Trophoblast cell (in vitro differentiated cells and primary cell): ENCODE data around the gene BHMT2.

Experiments used
- DNase-seq, 2 donors: peaks; one replicate each; pipeline ENCODE4 v3.0.0-alpha.2; 2016
- H2AFZ ChIP-seq: 2 replicates; pipeline ENCODE4 v1.6.1; 2013; ENCODE audit warnings: low read length, moderate library complexity, mild to moderate bottlenecking; ENCODE audit not compliant: insufficient read depth, poor library complexity
- H2AK5ac ChIP-seq: 2 replicates; pipeline ENCODE4 v1.6.1; 2013; ENCODE audit warnings: mild to moderate bottlenecking, low read length
- H2BK120ac ChIP-seq: 2 replicates; pipeline ENCODE4 v1.6.1; 2013; ENCODE audit warnings: low read length, mild to moderate bottlenecking, moderate library complexity; ENCODE audit not compliant: insufficient read depth, poor library complexity
- H2BK12ac ChIP-seq: 2 replicates; pipeline ENCODE4 v1.6.1; 2013; ENCODE audit warnings: mild to moderate bottlenecking, low read length, moderate library complexity
- H2BK5ac ChIP-seq: 2 replicates; pipeline ENCODE4 v1.6.1; 2013; ENCODE audit warnings: low read length, low read depth, moderate library complexity, mild to moderate bottlenecking; ENCODE audit not compliant: poor library complexity
- H3K14ac ChIP-seq: 2 replicates; pipeline ENCODE4 v1.6.1; 2013; ENCODE audit warnings: mild to moderate bottlenecking, low read length
- H3K18ac ChIP-seq: 2 replicates; pipeline ENCODE4 v1.6.1; 2013; ENCODE audit warnings: mild to moderate bottlenecking, low read length
- H3K23ac ChIP-seq: 2 replicates; pipeline ENCODE4 v1.6.1; 2013; ENCODE audit warnings: low read length
- H3K27ac ChIP-seq: 2 replicates; pipeline ENCODE4 v1.5.1; 2013; ENCODE audit warnings: low read depth, mild to moderate bottlenecking, inconsistent platforms, low read length, moderate library complexity
- H3K27me3 ChIP-seq: 2 replicates; pipeline ENCODE4 v1.6.1; 2013; ENCODE audit warnings: inconsistent platforms, mild to moderate bottlenecking, low read length, moderate library complexity; ENCODE audit not compliant: insufficient read depth
- H3K36me3 ChIP-seq, 2 experiments: 1 replicate in 1 of 2; 2 replicates in 1 of 2; pipeline ENCODE4 v1.6.1; 2013; ENCODE audit warnings: low read length in 2 of 2, mild to moderate bottlenecking in 2 of 2, moderate library complexity in 1 of 2; ENCODE audit not compliant: insufficient read depth in 2 of 2, control insufficient read depth in 1 of 2
- H3K4ac ChIP-seq: 2 replicates; pipeline ENCODE4 v1.6.1; 2013; ENCODE audit warnings: low read depth, mild to moderate bottlenecking, low read length, moderate library complexity
- H3K4me1 ChIP-seq, 2 experiments: 1 replicate in 1 of 2; 2 replicates in 1 of 2; pipeline ENCODE4 v1.6.1; 2013; ENCODE audit warnings: low read length in 2 of 2, mild to moderate bottlenecking in 2 of 2, moderate library complexity in 1 of 2; ENCODE audit not compliant: insufficient read depth in 2 of 2, control insufficient read depth in 1 of 2
- H3K4me2 ChIP-seq: 2 replicates; pipeline ENCODE4 v1.6.1; 2013; ENCODE audit warnings: inconsistent platforms, mild to moderate bottlenecking, low read length, moderate library complexity
- H3K4me3 ChIP-seq: 2 replicates; pipeline ENCODE4 v1.5.1; 2013; ENCODE audit warnings: mild to moderate bottlenecking, low read depth, low read length, inconsistent platforms
- H3K79me1 ChIP-seq: one replicate; pipeline ENCODE4 v1.6.1; 2013; ENCODE audit warnings: low read length
- H3K79me2 ChIP-seq: 2 replicates; pipeline ENCODE4 v1.6.1; 2013; ENCODE audit warnings: low read length, mild to moderate bottlenecking; ENCODE audit not compliant: control insufficient read depth, insufficient read depth, poor library complexity
- H3K9ac ChIP-seq: 2 replicates; pipeline ENCODE4 v1.6.1; 2013; ENCODE audit warnings: mild to moderate bottlenecking, low read length
- H3K9me3 ChIP-seq: 2 replicates; pipeline ENCODE4 v1.6.1; 2013; ENCODE audit warnings: low read depth, mild to moderate bottlenecking, control low read depth, inconsistent platforms, low read length; ENCODE audit not compliant: insufficient read depth
- H4K12ac ChIP-seq: 2 replicates; pipeline ENCODE4 v1.6.1; 2013; ENCODE audit warnings: low read depth, mild to moderate bottlenecking, low read length, moderate library complexity
- H4K8ac ChIP-seq: 2 replicates; pipeline ENCODE4 v1.6.1; 2013; ENCODE audit warnings: low read depth, mild to moderate bottlenecking, low read length, moderate library complexity
- H4K91ac ChIP-seq: one replicate; pipeline ENCODE4 v1.6.1; 2013; ENCODE audit warnings: low read depth, mild to moderate bottlenecking, low read length, moderate library complexity
- WGBS: extraction: QIAGEN DNeasy Blood & Tissue Kit; methylation state at CpG from one replicate; pipeline ENCODE4 v1.1.7; 2013; ENCODE audit warnings: missing lambda C conversion rate; ENCODE audit not compliant: insufficient read length, insufficient coverage; ENCODE audit errors: extremely low coverage; 5-methylcytosine and 5-hydroxymethylcytosine counted together

BHMT2 gene

GRCh38 chr5:79088507-79088906, 18.9 kb downstream of the BHMT2 start:
- H3K79me2 ChIP-seq = no peaks in the 10 kb centered on the region
- H3K4me2 ChIP-seq = no peak overlapping the region
- WGBS = no CpG with 5 or more reads among the region's 4 CpGs
- peaks cover 4% of the 10 kb centered on the region in 2 experiments for H3K4me1 ChIP-seq
- H2AK5ac ChIP-seq = no peak overlapping the region
- H3K9me3 ChIP-seq = no peaks in the 10 kb centered on the region
- H3K36me3 ChIP-seq = no peaks in the 10 kb centered on the region
- no peak overlapping the region for H2BK12ac ChIP-seq
- no peak overlapping the region for H4K8ac ChIP-seq
- H2AFZ ChIP-seq = no peak overlapping the region
- H3K27ac ChIP-seq = no peak overlapping the region
- H3K4me3 ChIP-seq = no peak overlapping the region
- H3K14ac ChIP-seq = no peak overlapping the region
- no peak overlapping the region for H2BK120ac ChIP-seq
- H4K91ac ChIP-seq = no peak overlapping the region
- H2BK5ac ChIP-seq = no peak overlapping the region
- H3K27me3 ChIP-seq = no peaks in the 10 kb centered on the region
- DNase-seq = no peak
- H4K12ac ChIP-seq = no peak overlapping the region
- no peak overlapping the region for H3K18ac ChIP-seq
- no peak overlapping the region for H3K4ac ChIP-seq
- no peaks in the 10 kb centered on the region for H3K79me1 ChIP-seq
- H3K9ac ChIP-seq = no peak overlapping the region
- no peak overlapping the region for H3K23ac ChIP-seq

DNA sequence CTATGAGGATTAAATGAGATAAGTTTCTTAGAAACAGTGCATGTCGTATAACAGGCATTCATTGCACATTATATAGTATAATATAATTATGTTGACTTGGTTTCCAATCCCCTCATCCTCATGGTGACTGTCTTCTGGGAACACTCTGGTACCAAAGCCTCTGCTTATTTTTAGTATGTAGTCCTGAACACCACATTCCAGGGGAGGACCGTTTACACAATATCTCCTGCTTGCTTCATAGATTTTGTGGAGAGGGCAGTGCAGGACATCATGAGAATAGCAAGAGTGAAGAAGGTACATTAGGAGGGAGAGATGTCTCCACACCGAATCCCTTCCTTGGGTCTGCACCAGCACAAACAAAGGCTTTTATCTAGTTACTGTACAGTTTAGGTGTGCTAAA, 21.5 kb downstream of the BHMT2 start:
- H3K4ac ChIP-seq = no peak overlapping the region
- H4K8ac ChIP-seq = no peak overlapping the region
- no peak overlapping the region for H3K4me2 ChIP-seq
- H2AK5ac ChIP-seq = no peak overlapping the region
- H4K91ac ChIP-seq = no peak overlapping the region
- H3K36me3 ChIP-seq = no peaks in the 10 kb centered on the region
- no peak overlapping the region for H2BK12ac ChIP-seq
- no peak overlapping the region for H3K27ac ChIP-seq
- no peak overlapping the region for H4K12ac ChIP-seq
- peaks cover 2% of the 10 kb centered on the region in 2 experiments for H3K4me1 ChIP-seq
- no peaks in the 10 kb centered on the region for H3K79me2 ChIP-seq
- H3K9me3 ChIP-seq = no peaks in the 10 kb centered on the region
- H3K27me3 ChIP-seq = no peaks in the 10 kb centered on the region
- DNase-seq = no peak
- H2AFZ ChIP-seq = no peak overlapping the region
- H2BK5ac ChIP-seq = no peak overlapping the region
- H3K9ac ChIP-seq = no peak overlapping the region
- H2BK120ac ChIP-seq = no peak overlapping the region
- no peak overlapping the region for H3K4me3 ChIP-seq
- H3K79me1 ChIP-seq = no peaks in the 10 kb centered on the region
- no peak overlapping the region for H3K18ac ChIP-seq
- H3K23ac ChIP-seq = no peak overlapping the region
- WGBS = no CpG with 5 or more reads among the region's 3 CpGs
- H3K14ac ChIP-seq = no peak overlapping the region

GRCh38 chr5:79093762-79094161, 24.2 kb downstream of the BHMT2 start:
- DNase-seq = no peak
- H2AK5ac ChIP-seq = no peak overlapping the region
- no peak overlapping the region for H2BK120ac ChIP-seq
- no peak overlapping the region for H2BK5ac ChIP-seq
- H3K23ac ChIP-seq = no peak overlapping the region
- no peak overlapping the region for H3K18ac ChIP-seq
- no peak overlapping the region for H3K4me2 ChIP-seq
- 100% methylated on average over 1 of the region's 3 CpGs for WGBS
- H4K12ac ChIP-seq = no peak overlapping the region
- H2BK12ac ChIP-seq = no peak overlapping the region
- H3K36me3 ChIP-seq = no peaks in the 10 kb centered on the region
- H3K9me3 ChIP-seq = no peaks in the 10 kb centered on the region
- H4K8ac ChIP-seq = no peak overlapping the region
- H4K91ac ChIP-seq = no peak overlapping the region
- H3K27me3 ChIP-seq = no peaks in the 10 kb centered on the region
- no peak overlapping the region for H3K9ac ChIP-seq
- H3K4ac ChIP-seq = no peak overlapping the region
- no peaks in the 10 kb centered on the region for H3K79me1 ChIP-seq
- no peak overlapping the region for H3K27ac ChIP-seq
- H2AFZ ChIP-seq = no peak overlapping the region
- no peak overlapping the region for H3K4me3 ChIP-seq
- no peak overlapping the region for H3K14ac ChIP-seq
- no peaks in the 10 kb centered on the region for H3K79me2 ChIP-seq
- H3K4me1 ChIP-seq = no peaks in the 10 kb centered on the region

GRCh38 chr5:79105868-79106267, 36.3 kb downstream of the BHMT2 start:
- no peak overlapping the region for H3K4me3 ChIP-seq
- no peaks in the 10 kb centered on the region for H3K27me3 ChIP-seq
- H3K9me3 ChIP-seq = no peaks in the 10 kb centered on the region
- no peaks in the 10 kb centered on the region for H3K79me1 ChIP-seq
- no peak overlapping the region for H2BK5ac ChIP-seq
- WGBS = no CpG with 5 or more reads among the region's 2 CpGs
- no peak overlapping the region for H2AK5ac ChIP-seq
- no peak overlapping the region for H3K18ac ChIP-seq
- no peak overlapping the region for H3K23ac ChIP-seq
- H2BK120ac ChIP-seq = no peak overlapping the region
- no peak overlapping the region for H4K91ac ChIP-seq
- H3K14ac ChIP-seq = no peak overlapping the region
- no peak overlapping the region for H3K4ac ChIP-seq
- H3K4me1 ChIP-seq = no peaks in the 10 kb centered on the region
- no peak overlapping the region for H3K9ac ChIP-seq
- H3K27ac ChIP-seq = no peak overlapping the region
- no peak overlapping the region for H2AFZ ChIP-seq
- H4K8ac ChIP-seq = no peak overlapping the region
- H4K12ac ChIP-seq = no peak overlapping the region
- DNase-seq = no peak
- H3K36me3 ChIP-seq = no peaks in the 10 kb centered on the region
- no peak overlapping the region for H2BK12ac ChIP-seq
- no peaks in the 10 kb centered on the region for H3K79me2 ChIP-seq
- no peak overlapping the region for H3K4me2 ChIP-seq
